ENCODE measurements around the gene SOX12. TPM values are rescaled to one million over a fixed set of nuclear protein-coding genes. Genes with fewer than 3 reads are reported as not detected.

The SOX12 gene
- total RNA-seq, 2 donors from 2014 or later, result 5.3 TPM

DNA sequence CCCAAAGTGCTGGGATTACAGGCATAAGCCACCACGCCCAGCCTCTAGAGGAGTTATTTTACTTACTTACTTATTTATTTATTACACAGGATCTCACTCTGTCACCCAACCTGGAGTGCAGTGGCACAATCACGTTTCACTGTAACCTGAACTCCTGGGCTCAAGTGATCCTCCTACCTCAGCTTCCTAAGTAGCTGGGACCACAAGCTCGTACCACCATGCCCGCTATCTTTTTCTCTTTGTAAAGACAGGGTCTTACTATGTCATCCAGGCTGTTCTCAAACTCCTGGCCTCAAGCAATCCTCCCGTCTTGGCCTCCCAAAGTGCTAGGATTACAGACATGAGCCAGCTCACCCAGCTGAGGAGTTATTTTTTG lies 53.6 kb downstream of the SOX12 start:
- TF ChIP-seq CTCF (IDR thresholded peaks at IDR 0.05), result no peak
- Histone ChIP-seq H3K27ac (no peak overlapping the region), H3K27me3 (no peaks in the 10 kb centered on the region), H3K36me3 (no peaks in the 10 kb centered on the region), H3K9me3 (no peaks in the 10 kb centered on the region), H3K4me1 (peaks cover 0 to 18% of the 10 kb centered on the region in 2 donors), H3K4me3 (no peak overlapping the region)
- no peak for DNase-seq (ENCODE audit: low spot score)

Other genes starting within 250 kb of the SOX12 start
- gene DEFB125, start 237.9 kb upstream of the SOX12 start, total RNA-seq, result not detected
- not detected for gene DEFB126, start 183.0 kb upstream of the SOX12 start, total RNA-seq
- gene DEFB127, start 168.1 kb upstream of the SOX12 start, total RNA-seq, result not detected
- not detected for gene DEFB128, start 135.8 kb upstream of the SOX12 start, total RNA-seq
- not detected for gene DEFB129, start 98.3 kb upstream of the SOX12 start, total RNA-seq
- not detected for gene DEFB132, start 67.8 kb upstream of the SOX12 start, total RNA-seq
- 1 to 10 TPM; 2.4 to 3.4 TPM for gene C20orf96, start 34.8 kb upstream of the SOX12 start, total RNA-seq
- gene ZCCHC3, start 28.0 kb upstream of the SOX12 start, total RNA-seq, result 10 to 100 TPM; 10.2 to 14.4 TPM
- 10 to 100 TPM; 30.6 to 30.7 TPM for gene NRSN2, start 21.6 kb downstream of the SOX12 start, total RNA-seq
- 1 to 10 TPM in 1 of 2 donors, under 1 TPM in 1; 0.33 to 4.2 TPM for gene TRIB3, start 55.2 kb downstream of the SOX12 start, total RNA-seq
- gene RBCK1, start 82.7 kb downstream of the SOX12 start, total RNA-seq, result 10 to 100 TPM; 43.6 to 48.8 TPM
- gene TBC1D20, start 137.0 kb downstream of the SOX12 start, total RNA-seq, result 10 to 100 TPM; 24.3 to 27.0 TPM
- 100 to 1,000 TPM in 1 of 2 donors, 10 to 100 TPM in 1; 84.5 to 125 TPM for gene CSNK2A1, start 218.2 kb downstream of the SOX12 start, total RNA-seq

Measured in right atrium auricular region (tissue), 2 donors.